PFSK-1 (cell line): ENCODE measurements around the gene ATG4B.

Source experiments
- POLR2AphosphoS5 ChIP-seq: IDR thresholded peaks from 2 replicates; pipeline ENCODE4 v1.6.1; 2012; ENCODE audit warnings: low read depth, mild to moderate bottlenecking, control low read depth, low read length, moderate library complexity
- TAF1 ChIP-seq: IDR thresholded peaks from 2 replicates; pipeline ENCODE4 v1.6.1; 2012; ENCODE audit warnings: low read length, control low read depth, borderline replicate concordance; ENCODE audit not compliant: insufficient read depth

Gene ATG4B

DNA sequence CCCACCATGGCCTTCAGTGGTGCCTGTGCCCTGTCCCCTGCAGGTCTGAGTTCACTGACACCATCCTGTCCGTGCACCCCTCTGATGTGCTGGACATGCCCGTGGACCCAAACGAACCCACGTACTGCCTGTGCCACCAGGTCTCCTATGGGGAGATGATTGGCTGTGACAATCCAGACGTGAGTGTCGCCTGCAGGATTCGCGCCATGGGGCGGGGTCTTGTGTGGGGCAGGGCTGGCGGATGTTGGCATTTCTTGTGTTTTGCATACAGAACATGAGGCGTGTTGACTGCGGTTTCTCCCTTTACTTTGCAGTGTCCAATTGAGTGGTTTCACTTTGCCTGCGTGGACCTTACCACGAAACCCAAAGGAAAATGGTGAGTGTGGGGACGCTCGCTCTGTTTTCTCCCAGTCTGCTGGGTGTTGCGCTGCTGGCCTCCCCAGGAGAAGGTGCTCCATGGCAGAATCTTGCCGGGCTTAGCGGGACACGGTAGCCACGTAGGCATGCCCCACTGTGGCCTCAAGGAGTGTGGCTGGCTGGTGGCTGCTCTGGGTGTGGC lies 85.5 kb downstream of the ATG4B start:
- TF ChIP-seq TAF1 (no peak), POLR2AphosphoS5 (0 out of 2 replicates have a peak, but pooled peaks have one; percentile 7)
